Sigmoid colon (tissue), 4 donors: ENCODE data around the gene PLCH1.

Experiments
- CTCF ChIP-seq, 4 experiments: fragments of 450-650 bp in 3 of 4; fragments of 200-600 bp in 1 of 4; IDR thresholded peaks; one replicate each; pipeline ENCODE4 v1.5.1; 2016 to 2019; ENCODE audit warnings: antibody characterized with exemption in 4 of 4, mild to moderate bottlenecking in 3 of 4, moderate library complexity in 2 of 4
- POLR2A ChIP-seq, 2 donors: fragments of 450-650 bp; IDR thresholded peaks; one replicate each; pipeline ENCODE4 v1.6.1; 2016; ENCODE audit warnings: antibody characterized with exemption in 2 of 2, mild to moderate bottlenecking in 2 of 2, moderate library complexity in 2 of 2
- POLR2AphosphoS5 ChIP-seq, 4 donors: sonication (generic); formaldehyde crosslinking; IDR thresholded peaks; one replicate each; pipeline ENCODE4 v1.6.1; 2017; ENCODE audit warnings: antibody characterized with exemption in 4 of 4

- no peak for TF ChIP-seq CTCF (IDR thresholded peaks at IDR 0.05)
- no peak for TF ChIP-seq POLR2A (IDR thresholded peaks at IDR 0.05)
- TF ChIP-seq POLR2AphosphoS5 (IDR thresholded peaks at IDR 0.05), result no peak
Measured at GRCh38 chr3:155742349-155742965, 2.4 kb downstream of the PLCH1 start.
